ENCODE results near the gene RHBDL2. TPM values are rescaled to one million over a fixed set of nuclear protein-coding genes. Genes with fewer than 3 reads are reported as not detected.

RHBDL2 gene
- total RNA-seq, 1 donor from 2014 or later = not detected

- H3K36me3 ChIP-seq = no peaks in the 10 kb centered on the region
- no peak overlapping the region for H3K27ac ChIP-seq
- no peak overlapping the region for H3K4me3 ChIP-seq
- no peaks in the 10 kb centered on the region for H3K9me3 ChIP-seq
- TF ChIP-seq CTCF (IDR thresholded peaks at IDR 0.05) = no peak
- intact Hi-C loops (cut with DNase I) = no loop called here
- H3K27me3 ChIP-seq = no peaks in the 10 kb centered on the region
- DNase-seq (ENCODE audit: low spot score in 2 of 2) = no peak
- H3K4me1 ChIP-seq = no peaks in the 10 kb centered on the region
Measured at GRCh38 chr1:38888423-38889333, 53.0 kb downstream of the RHBDL2 start.

- no peaks in the 10 kb centered on the region for H3K4me1 ChIP-seq
- no peaks in the 10 kb centered on the region for H3K27me3 ChIP-seq
- no peaks in the 10 kb centered on the region for H3K36me3 ChIP-seq
- H3K9me3 ChIP-seq = no peaks in the 10 kb centered on the region
- intact Hi-C loops (cut with DNase I) = no loop called here
- no peak overlapping the region for H3K27ac ChIP-seq
- H3K4me3 ChIP-seq = no peak overlapping the region
- TF ChIP-seq CTCF (IDR thresholded peaks at IDR 0.05) = no peak
- no peak for DNase-seq (ENCODE audit: low spot score in 2 of 2)
Measured at GRCh38 chr1:38885092-38885491, 56.5 kb downstream of the RHBDL2 start.

GRCh38 chr1:38881487-38881886 lies 60.1 kb downstream of the RHBDL2 start, which contains the start of gene GJA9:
Gene GJA9, minus strand, starts transcription at chr1:38881587. Its CDS starts 5,489 bp downstream, at chr1:38876098.
- Histone ChIP-seq H3K4me1 (no peaks in the 10 kb centered on the region), H3K36me3 (no peaks in the 10 kb centered on the region), H3K27me3 (no peaks in the 10 kb centered on the region), H3K27ac (no peak within 1 kb of the TSS), H3K9me3 (no peaks in the 10 kb centered on the region), H3K4me3 (no peak within 1 kb of the TSS)
- no peak for TF ChIP-seq CTCF (IDR thresholded peaks at IDR 0.05)
- intact Hi-C loops (cut with DNase I) = no loop called here
- DNase-seq (ENCODE audit: low spot score in 2 of 2) = no peak

GRCh38 chr1:38875811-38876210 lies 65.8 kb downstream of the RHBDL2 start:
- no peaks in the 10 kb centered on the region for H3K27me3 ChIP-seq
- no peaks in the 10 kb centered on the region for H3K36me3 ChIP-seq
- no peak overlapping the region for H3K4me3 ChIP-seq
- H3K9me3 ChIP-seq = no peaks in the 10 kb centered on the region
- no peak for TF ChIP-seq CTCF (IDR thresholded peaks at IDR 0.05)
- peaks cover 8 to 12% of the 10 kb centered on the region in 2 donors for H3K4me1 ChIP-seq
- intact Hi-C loops (cut with DNase I) = no loop called here
- H3K27ac ChIP-seq = no peak overlapping the region
- DNase-seq (ENCODE audit: low spot score in 2 of 2) = no peak

GRCh38 chr1:38873027-38873969 lies 68.3 kb downstream of the RHBDL2 start, which contains the start of gene MYCBP:
Gene MYCBP, minus strand, starts transcription at chr1:38873348. Its CDS starts 43 bp downstream, at chr1:38873305.
- H3K4me3 ChIP-seq = peak within 1 kb of the TSS; percentile 76 to 96
- no peaks in the 10 kb centered on the region for H3K36me3 ChIP-seq
- TF ChIP-seq CTCF (IDR thresholded peaks at IDR 0.05) = no peak
- peaks cover 8 to 12% of the 10 kb centered on the region in 2 donors for H3K4me1 ChIP-seq
- H3K27ac ChIP-seq = peak within 1 kb of the TSS; percentile 45 to 74
- peak; percentile 81 to 97 for DNase-seq (ENCODE audit: low spot score in 2 of 2)
- intact Hi-C loops (cut with DNase I) = loop anchor here (1.0 to 5.0 kb wide), 2 partner anchors 14 to 119 kb away; partner anchors contain the start of genes AKIRIN1 and RRAGC
- H3K27me3 ChIP-seq = no peaks in the 10 kb centered on the region
- no peaks in the 10 kb centered on the region for H3K9me3 ChIP-seq
